NCI-H2107 treated with DMSO at 0.1 percent for 48 hours (cell line): Measurements from ENCODE around the gene MYBPC3.
"Not testable (repeated sequence)": the region's sequence is repeated elsewhere in the genome, so short reads cannot be mapped to it uniquely, and the experiment has no call there.

Source experiments
- DNase-seq: peaks from one replicate; lab custom pipeline; 2025; ENCODE audit not compliant: unreplicated experiment; lab: John Stamatoyannopoulos, UW

The MYBPC3 gene

DNA sequence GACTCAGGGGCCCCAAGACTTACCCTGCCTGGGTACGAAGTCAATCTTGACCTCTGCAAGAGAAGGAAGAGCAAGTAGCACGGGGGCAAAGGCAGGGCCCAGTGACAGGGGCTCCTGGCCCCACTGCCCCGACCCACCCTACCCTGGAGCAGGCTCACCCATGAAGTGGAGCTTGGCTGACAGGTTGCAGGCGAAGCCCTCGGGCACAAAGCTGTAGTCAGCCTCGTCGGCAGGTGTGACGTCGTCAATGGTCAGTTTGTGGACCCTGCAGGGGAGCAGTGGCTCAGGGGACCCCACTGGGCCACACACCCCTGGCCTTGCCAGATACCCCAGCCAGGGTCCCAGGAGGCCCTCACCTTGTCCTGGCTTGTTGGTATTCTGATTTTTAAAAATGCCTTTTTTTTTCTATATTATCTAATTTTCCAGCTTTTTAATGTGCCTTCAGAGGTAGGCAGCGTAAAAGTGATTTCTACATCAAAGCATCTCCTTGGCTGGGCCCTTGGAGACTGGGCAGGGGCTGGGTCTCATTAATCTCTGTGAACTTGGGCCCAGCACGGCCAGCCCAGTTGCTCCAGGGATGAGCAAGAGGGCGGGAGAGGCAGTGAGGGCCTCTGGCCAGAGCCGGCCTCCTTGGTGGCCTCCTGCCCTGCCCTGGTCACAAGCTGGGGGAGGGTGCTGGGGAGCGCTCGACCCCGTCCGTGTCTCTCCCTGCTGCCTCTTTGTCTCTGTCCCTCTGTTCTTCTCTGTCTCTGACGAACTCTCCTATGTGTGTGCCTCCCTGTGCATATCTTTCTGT is 11.3 kb downstream of the MYBPC3 start:
- DNase-seq: no peak

DNA sequence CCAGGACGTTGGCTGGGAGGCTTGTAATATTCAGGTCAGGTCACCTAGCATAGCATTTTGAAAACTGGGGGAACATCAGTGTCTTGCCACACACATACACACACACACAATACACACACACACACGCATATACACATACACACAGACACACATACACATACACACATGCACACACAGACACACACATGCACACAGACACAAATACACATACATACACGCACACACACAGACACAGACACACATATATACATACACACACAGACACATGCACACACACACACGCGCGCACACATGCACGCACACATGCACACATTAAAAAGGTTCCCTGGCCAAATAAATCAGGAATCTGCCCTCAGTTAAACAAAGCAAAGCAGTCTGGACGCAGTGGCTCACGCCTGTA is 12.5 kb downstream of the MYBPC3 start:
- DNase-seq: no peak

DNA sequence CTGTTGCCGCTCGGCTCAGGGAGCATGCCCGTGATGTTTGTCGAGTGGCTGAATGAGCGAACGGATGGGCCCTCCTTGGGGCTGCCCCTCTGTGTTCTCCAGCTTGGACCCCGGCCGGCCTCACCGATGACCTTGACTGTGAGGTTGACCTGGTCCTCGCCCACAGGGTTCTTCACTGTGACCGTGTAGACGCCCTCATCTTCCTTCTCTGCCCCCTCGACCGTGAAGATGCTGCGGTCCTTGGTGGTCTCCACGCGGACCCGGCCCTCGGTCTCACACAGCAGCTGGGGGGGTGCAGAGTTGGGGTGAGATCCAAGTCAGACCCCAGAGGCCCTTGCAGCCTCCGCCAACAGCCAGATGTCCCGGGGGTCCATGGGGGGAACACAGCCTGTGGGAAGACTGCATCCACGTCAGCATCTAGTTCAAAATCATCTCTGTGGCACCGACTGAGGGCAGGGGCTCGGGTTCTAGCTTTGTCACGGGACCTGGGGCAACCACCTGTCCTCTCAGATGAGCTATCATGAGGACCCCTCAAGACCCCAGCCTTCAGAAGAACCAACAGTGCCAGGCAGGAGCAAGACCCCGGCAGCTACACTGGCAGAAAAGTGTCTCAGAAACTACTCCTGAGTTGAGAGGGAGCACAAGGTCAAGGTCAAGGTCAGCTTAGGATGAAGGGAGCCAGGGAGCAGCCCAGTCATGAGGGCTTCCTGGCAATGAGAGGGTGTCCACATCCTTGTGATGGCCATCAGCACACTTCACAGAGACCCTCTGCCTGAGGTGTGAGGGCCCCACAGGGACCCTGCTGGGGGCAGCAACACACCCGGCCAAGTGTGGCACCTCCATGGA is 13.9 kb downstream of the MYBPC3 start:
- no peak for DNase-seq

DNA sequence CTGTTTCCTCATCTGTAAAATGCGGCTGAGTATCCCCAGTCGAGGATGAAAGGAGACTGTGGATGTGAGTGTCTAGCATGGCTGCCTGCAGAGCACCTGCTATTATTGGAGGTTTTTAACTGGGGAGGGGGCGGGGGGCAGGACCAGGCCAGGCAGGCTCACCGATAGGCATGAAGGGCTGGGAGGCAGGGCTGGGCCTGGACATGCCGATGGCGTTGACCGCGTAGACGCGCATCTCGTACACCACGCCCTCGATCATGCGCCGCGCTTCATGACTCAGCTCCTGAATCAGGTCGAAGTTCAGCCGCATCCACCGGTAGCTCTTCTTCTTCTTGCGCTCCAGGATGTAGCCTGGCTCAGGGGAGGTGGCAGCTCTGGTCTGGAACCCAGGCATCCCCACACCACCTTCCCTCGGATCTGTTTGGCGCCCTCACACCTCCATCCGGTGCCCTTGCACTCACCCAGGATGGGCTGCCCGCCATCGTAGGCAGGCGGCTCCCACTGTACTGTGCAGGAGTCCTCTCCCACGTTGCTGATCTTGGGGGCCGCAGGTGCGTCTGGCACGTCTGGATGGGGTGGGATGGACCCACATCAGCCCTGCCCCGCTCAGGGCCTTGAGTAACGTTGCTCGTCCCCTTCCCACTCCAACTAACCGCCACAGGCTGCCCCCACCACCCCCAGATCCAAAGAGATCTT is 15.1 kb downstream of the MYBPC3 start:
- no peak for DNase-seq

DNA sequence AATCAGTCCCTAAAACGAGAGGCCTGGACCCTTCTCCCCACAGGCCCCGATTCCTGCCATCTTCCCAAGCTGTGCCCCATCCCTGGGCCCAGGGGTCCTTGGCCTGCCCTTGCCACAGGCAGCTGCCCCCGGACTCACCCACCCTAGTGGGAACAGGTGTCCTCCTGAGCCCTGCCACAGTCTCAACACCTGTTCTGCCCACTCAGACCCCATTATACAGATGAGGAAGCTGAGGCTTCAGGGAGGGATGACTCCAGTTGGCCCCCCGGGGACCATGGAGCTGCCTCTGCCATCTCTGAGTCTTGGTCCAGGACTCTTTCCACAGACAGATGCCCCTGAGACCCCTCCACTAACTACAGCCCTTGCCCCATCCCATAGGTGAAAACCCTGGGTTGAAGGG is 15.9 kb downstream of the MYBPC3 start:
- no peak for DNase-seq

DNA sequence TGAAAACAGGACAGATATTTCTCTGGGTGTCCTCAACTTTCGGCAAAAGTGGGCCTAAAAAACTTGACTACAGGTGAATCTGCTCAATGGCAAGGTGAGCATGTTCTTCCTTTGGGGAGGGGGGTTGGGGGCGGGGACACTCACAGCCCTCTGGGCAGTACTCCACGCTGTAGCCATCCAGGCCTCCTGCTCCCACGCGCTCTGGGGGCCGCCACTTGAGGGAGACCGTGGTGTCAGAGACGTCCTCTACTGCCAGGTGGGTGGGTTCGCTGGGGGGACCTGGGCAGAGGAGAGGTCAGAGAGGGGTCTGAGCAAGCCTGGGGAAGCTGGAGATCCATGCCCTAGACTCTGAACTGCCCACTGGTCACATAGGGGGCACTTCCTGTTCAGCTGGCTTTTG is 16.8 kb downstream of the MYBPC3 start:
- no peak for DNase-seq

DNA sequence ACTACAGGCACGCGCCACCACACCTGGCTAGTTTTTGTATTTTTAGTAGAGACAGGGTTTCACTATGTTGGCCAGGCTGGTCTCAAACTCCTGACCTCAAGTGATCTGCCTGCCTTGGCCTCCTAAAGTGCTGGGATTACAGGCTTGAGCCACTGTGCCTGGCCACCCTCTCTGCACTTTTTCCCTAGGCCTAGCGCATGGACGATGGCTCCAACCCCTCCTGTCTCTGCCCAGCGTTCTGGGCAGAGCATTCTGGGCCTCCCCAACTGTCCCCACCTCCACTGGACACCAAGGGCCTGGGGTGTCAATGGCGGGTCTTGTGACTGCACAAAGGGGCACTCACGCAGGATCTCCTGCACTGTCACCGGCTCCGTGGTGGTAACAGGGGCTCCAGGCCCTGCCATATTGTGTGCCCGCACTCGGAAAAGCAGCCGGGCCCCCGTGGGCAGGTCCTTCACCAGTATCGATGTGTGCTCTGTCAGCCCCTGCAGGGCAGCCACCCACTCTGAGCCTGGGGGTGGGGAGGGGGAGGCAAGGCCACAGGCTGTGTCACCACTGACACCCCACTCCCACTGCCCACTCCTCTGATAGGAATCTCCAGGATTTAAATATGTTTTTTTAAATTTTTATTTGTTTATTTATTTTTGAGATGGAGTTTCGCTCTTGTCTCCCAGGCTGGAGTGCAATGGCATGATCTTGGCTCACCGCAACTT is 17.6 kb downstream of the MYBPC3 start:
- not testable (repeated sequence) for DNase-seq

DNA sequence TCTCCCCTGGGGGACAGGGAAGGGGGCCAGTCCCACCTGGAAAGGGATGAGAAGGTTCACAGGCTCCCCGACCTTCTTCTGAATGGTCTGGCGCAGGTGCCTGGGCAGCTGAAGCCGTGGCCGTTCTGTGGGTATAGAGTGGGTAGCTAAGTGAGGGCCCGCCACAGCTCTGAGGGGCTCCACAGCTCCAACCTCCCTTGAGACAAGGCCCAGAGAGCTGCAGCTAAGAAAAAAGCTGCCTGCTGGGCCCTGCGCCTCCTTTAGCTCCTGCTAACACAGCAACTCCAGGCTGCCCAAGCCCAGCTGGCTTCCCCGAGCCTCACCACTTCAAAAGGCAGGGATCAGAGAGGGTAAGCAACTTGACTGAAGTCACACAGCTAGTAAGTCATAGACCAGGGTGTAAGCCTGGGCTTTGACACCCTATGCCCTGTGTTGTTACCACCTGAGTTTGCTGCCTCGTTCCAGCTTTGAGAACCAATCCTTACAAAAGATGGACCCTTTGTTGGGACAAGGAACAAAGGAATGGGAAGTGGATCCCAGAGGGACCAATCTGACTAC is 18.5 kb downstream of the MYBPC3 start:
- DNase-seq: no peak

DNA sequence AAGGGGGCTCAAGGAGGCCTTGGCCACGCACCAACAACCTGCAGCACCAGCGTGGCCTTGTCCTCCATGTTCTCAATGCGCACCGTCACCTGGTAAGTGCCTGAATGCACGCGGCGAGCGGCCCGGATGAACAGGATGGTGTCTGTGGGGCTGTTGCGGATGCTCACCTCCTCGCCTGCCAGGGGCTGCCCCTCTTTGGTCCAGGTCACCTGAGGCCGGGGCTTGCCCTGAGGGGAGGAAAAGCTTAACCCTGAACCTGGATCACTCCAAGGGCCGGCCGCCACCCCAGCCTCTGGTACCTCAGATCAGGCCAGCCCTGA is 19.0 kb downstream of the MYBPC3 start:
- no peak for DNase-seq

DNA sequence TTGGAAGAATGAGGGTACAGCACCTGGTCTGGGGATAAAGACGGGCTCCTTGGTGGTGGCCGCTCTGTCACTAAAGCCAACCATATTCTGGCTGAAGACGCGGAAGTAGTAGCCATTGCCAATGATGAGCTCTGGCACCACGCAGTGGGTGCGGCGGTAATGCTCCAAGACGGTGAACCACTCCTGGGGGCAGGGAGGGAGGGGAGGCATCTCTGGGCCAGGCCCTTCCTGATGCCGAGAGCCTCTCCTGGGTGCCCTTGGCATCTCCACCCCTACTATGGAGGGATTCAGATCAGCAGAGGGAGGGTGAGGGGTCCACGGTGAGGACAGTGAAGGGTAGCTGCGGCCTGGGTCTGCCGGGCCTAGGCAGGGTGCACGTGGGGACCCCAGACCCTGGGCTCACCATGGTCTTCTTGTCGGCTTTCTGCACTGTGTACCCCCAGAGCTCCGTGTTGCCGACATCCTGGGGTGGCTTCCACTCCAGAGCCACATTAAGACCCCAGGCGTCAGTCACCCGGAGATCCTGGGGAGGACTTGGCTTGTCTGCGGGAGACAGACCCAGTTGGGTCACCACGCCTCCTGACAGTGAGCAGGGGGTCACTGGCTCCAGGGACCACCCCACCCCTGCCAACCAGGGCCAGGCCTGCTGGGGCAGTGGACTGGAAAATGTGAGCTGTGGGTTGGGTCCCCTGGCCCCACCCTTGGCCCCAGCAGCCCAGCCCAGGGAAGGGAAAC is 19.5 kb downstream of the MYBPC3 start:
- DNase-seq: no peak

DNA sequence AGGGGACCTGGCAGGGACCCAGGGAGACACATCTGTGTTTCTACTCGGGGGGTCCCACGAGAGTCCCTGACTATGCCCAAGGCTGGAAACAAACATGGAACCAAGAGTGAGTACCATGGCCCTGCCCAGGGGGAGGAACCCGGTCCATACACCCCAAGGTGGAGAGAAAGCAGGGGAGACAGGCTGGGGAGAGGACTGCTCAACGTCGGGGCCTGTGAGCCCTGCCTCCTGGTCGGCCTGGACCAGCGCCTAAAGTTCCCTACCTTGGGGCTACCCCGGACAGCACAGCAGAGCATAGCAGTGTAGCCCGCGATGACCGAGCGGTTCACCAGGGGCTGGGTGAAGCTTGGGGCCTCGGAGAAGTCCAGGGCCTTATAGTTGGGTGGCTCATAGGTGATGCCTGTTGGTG is 20.2 kb downstream of the MYBPC3 start:
- no peak for DNase-seq

DNA sequence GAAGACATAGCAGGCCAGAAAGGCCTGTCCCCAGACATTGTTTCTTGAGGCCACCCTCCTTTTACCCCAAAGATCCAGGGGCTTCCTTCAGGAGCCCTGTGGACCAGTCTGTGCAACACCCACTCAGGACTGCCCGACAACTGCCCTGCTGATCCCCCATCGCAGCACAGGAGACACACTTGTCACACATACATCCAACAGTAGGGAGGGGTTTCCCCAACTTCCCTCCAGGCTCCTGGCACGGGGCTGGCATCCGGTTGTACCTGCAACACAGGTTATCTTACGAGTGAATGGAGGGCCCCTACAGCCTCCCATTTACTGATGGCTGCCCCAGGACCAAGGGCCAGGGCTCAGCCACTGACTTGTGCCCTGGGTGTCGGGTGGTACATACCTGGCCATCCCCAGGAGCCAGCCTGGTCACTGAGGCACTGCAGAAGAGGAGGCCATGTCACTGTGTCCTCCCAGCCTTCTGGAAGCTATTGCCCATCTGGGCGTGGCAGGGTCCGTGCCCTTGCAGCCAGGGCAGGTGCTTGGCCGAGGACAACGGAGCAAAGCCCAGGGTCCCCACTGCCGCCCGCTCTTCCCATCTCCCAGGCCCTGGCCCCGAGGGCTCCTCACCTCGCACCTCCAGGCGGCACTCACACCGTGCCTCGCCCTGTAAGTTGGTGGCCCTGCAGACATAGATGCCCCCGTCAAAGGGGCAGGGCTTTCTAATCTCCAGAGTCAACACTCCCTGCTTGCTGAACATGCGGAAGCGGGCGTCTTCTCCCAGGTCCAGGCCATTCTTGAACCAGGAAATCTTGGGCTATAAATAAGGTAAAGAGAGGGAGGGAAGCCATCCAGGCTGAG is 20.8 kb downstream of the MYBPC3 start:
- DNase-seq: no peak

DNA sequence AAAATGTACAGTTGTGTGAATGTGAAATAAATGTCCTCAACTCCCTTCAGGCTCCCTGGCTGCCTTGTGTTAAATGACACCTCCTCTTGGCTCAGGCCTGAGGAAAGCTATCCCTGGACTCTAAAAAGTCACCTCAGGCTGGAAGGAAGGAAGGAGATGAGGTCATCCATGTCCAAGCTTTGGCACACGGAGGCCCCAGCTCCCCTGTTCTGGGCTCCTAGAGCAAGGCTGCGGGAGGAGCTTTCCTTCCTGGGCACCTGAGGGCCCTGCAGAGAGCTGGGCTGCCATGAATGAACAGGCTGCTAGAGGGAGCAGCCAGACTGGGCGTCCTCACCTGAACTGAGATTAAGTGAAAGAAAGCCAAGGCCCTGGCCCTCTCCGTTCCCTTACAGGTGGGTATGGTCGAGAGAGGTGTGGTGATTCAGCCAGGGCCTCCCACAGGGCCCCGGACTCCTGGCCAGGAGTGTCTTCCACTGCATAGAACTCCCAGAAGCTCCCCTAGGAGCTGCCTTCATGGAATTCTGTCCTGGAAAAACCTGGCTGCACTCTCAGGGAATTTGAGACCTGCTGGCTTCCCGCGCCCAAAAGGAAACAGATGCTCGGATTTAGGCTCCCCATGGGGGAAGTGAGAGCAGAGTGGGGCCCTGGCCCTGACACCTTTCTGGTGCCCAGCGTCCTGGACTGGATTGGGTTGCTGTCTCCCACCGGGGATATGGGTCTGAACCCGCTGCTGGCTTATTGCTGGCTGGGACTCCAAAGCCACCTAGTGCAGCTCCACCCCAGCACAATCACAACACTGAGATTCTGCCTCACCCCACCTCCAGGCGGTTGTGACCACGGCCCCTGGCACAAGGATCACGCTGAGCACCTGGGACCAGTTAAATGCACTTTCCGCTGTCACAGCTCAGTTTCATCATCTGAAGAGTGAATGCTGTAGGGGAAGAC is 22.2 kb downstream of the MYBPC3 start:
- DNase-seq: peak; percentile 16

DNA sequence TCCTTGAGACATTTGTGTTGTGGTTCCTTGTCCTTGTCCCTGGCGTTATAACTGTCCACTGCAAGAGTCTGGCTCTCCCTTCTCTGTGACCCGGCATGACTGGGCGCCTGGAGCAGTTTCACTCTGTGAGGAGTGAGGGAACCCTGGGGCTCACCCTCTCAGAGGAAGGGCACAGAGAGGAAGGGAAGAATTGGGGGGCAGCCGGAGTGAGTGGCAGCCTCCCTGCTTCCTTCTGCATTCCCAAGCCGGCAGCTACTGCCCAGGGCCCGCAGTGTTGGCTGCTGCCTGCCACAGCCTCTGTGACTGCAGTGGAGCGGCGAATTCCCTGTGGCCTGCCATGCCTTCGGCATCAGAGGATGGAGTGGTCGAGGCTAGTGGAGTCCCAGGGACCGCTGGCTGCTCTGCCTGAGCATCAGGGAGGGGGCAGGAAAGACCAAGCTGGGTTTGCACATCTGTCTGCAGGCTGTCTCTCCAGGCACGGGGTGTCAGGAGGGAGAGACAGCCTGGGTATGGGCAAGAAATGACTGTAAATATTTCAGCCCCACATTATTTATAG is 23.0 kb downstream of the MYBPC3 start:
- no peak for DNase-seq

DNA sequence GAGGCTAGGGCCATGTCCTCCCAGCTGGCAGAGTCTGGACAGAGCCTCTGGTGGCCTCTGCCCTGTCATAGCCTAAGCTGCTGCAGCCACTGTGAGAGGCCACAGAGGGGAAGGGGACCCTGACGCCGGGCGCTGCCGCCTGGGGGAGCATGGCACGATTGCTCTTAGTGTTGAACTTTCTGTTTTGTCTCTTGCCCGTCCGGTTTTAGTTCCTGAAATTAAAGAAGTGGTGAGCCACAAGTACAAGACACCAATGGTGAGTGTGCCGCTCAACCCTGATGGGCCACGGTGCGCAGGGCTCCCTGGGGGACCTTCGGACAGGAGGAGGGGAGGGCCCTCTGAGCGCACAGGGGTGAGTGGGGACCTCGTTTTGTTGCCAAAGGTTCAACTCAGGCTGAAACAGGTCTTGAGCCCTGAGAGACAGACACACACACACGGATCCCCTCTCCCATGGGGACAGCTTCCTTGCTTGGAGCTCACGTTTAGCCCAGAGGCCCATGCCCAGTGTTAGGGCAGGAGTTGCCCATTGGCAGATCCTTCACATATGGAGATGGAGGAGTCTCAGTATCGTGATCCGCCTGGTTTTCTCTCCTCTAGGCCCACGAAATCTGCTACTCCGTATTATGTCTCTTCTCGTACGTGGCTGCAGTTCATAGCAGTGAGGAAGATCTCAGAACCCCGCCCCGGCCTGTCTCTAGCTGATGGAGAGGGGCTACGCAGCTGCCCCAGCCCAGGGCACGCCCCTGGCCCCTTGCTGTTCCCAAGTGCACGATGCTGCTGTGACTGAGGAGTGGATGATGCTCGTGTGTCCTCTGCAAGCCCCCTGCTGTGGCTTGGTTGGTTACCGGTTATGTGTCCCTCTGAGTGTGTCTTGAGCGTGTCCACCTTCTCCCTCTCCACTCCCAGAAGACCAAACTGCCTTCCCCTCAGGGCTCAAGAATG is 23.8 kb downstream of the MYBPC3 start:
- no peak for DNase-seq

DNA sequence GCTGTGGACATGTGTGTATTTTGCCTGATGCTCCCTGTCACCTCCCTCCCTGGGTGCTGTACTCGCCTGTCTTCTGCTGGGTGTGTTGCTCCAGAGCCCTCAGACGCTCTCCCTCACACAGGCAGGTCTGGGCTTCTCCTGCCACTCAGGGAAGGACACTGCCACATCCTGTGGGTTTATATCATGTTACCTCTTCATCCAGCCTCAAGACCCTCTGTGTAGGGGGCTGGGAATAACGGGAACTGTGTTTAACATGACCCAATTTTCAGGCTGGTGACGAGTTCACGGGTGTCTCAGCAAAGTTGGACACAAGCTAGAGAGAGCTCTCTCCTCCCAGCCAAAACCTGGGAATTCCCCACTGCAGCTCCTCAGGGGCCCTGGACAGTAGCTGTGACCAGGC is 24.6 kb downstream of the MYBPC3 start:
- DNase-seq: no peak

DNA sequence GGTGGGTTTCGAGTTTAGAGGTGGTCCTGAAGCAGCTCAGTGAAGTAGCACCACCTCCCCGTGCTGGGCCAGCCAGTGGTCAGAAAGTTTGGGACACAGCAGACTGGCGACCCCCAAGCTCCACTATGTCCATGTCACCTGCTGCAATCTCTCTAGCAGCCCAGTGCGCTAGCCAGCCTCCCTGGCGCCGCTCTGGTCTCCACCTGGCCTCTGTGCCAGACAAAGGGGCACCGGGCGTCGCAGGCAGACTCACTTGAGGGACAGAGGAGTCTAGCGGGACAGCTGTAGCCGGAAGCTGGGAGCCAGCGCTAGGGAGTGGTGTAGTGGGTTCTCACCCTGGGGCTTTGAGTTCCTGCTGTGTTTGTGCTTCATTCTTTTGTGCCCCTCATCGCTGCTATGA is 25.5 kb downstream of the MYBPC3 start:
- peak; percentile 17 for DNase-seq
